HepG2 (cell line): ENCODE data around the gene KCTD14. TPM values are rescaled to one million over a fixed set of nuclear protein-coding genes. Genes with fewer than 3 reads are reported as not detected.

Experiments used
- ATF7-NPFF ChIP-seq: sonication (generic); formaldehyde crosslinking; IDR thresholded peaks from 2 replicates; pipeline ENCODE4 v1.8.1; 2023; ENCODE audit warnings: mild to moderate bottlenecking, low read depth, missing genetic modification reagents, moderate library complexity
- ERF ChIP-seq: IDR thresholded peaks from 2 replicates; pipeline ENCODE4 v1.6.1; 2018; ENCODE audit warnings: missing biosample characterization, missing genetic modification reagents
- HMGXB4 ChIP-seq, 2 experiments: sonication (generic) in 1 of 2; formaldehyde crosslinking in 1 of 2; IDR thresholded peaks; 2 replicates each; pipeline versions ENCODE4 v1.4.0 to v1.6.1; 2018 to 2020; ENCODE audit warnings: missing genetic modification reagents in 2 of 2, borderline replicate concordance in 1 of 2, low read depth in 1 of 2, mild to moderate bottlenecking in 1 of 2, missing biosample characterization in 1 of 2
- KIAA2018 ChIP-seq: sonication (generic); formaldehyde crosslinking; IDR thresholded peaks from 2 replicates; pipeline ENCODE4 v1.5.0; 2020; ENCODE audit warnings: mild to moderate bottlenecking, missing genetic modification reagents, borderline replicate concordance
- RARG ChIP-seq: sonication (generic); formaldehyde crosslinking; IDR thresholded peaks from 2 replicates; pipeline ENCODE4 v1.4.0; 2020; ENCODE audit warnings: low read depth, mild to moderate bottlenecking, missing genetic modification reagents
- REXO4 ChIP-seq: sonication (generic); formaldehyde crosslinking; IDR thresholded peaks from 2 replicates; pipeline ENCODE4 v1.8.0; 2022; ENCODE audit warnings: missing genetic modification reagents, mild to moderate bottlenecking, borderline replicate concordance
- SRY ChIP-seq: sonication (generic); formaldehyde crosslinking; IDR thresholded peaks from 2 replicates; pipeline ENCODE4 v1.8.0; 2022; ENCODE audit warnings: mild to moderate bottlenecking, missing genetic modification reagents
- STAT5B ChIP-seq: sonication (generic); formaldehyde crosslinking; IDR thresholded peaks from 2 replicates; pipeline ENCODE4 v1.4.0; 2020; ENCODE audit warnings: missing genetic modification reagents
- ZBTB3 ChIP-seq: sonication (generic); formaldehyde crosslinking; IDR thresholded peaks from 2 replicates; pipeline ENCODE4 v1.4.0; 2020; ENCODE audit warnings: low read depth, mild to moderate bottlenecking, moderate library complexity, missing genetic modification reagents, borderline replicate concordance
- ZNF296 ChIP-seq: sonication (generic); formaldehyde crosslinking; conservative IDR thresholded peaks from 2 replicates; pipeline ENCODE4 v1.5.0; 2020; ENCODE audit warnings: mild to moderate bottlenecking, missing genetic modification reagents
- ZNF382 ChIP-seq: sonication (generic); formaldehyde crosslinking; IDR thresholded peaks from 2 replicates; pipeline ENCODE4 v1.5.0; 2020; ENCODE audit warnings: missing genetic modification reagents, mild to moderate bottlenecking, borderline replicate concordance
- ZNF781 ChIP-seq: sonication (generic); formaldehyde crosslinking; IDR thresholded peaks from 2 replicates; pipeline ENCODE4 v1.5.1; 2020; ENCODE audit warnings: borderline replicate concordance, mild to moderate bottlenecking, missing genetic modification reagents; ENCODE audit errors: not compliant biosample characterization
- ZNF878 ChIP-seq: sonication (generic); formaldehyde crosslinking; IDR thresholded peaks from 2 replicates; pipeline ENCODE4 v1.8.1; 2023; ENCODE audit warnings: mild to moderate bottlenecking, missing genetic modification reagents, moderate library complexity
- polyA plus RNA-seq, 8 experiments: library from polyadenylated mRNA; depleted of rRNA in 3 of 8; stranded (reverse) in 7 of 8; unstranded in 1 of 8; fragments of >200 nt; fragmentation: Illumina TruSeq in 4 of 8; extraction: Trizol in 4 of 8; gene quantifications; 2 replicates each; pipeline versions ENCODE4 v1.2.1 to v1.2.3, GENCODE V29; 2011 to 2016; ENCODE audit warnings: low read depth in 4 of 8, missing spikeins in 1 of 8, mixed read lengths in 1 of 8; ENCODE audit not compliant: insufficient read depth in 1 of 8
- total RNA-seq, 5 experiments: library from RNA; depleted of rRNA; stranded (reverse); fragments of >200 nt; fragmentation: Illumina TruSeq; extraction: Trizol; gene quantifications; 2 replicates each; pipeline ENCODE4 v1.2.3, GENCODE V29; 2016; ENCODE audit warnings: low read depth in 1 of 5
- TF ChIP-seq, protein P1 (sequence below): sonication (generic); formaldehyde crosslinking; IDR thresholded peaks from 2 replicates; pipeline ENCODE4 v1.8.0; 2022; ENCODE audit warnings: mild to moderate bottlenecking, missing genetic modification reagents, moderate library complexity
- TF ChIP-seq, protein P2 (sequence below): sonication (generic); formaldehyde crosslinking; IDR thresholded peaks from 2 replicates; pipeline ENCODE4 v1.8.0; 2022; ENCODE audit warnings: mild to moderate bottlenecking, missing genetic modification reagents

KCTD14 gene
- total and polyA plus RNA-seq, 2 of the 13 experiments (the other 11 are each of a cell fraction or from before 2014, with no cell fraction given): 10.3 to 15.6 TPM

- TF ChIP-seq KIAA2018 (CRISPR knock-in tag) (no peak), ZNF382 (no peak), ZNF296 (CRISPR knock-in tag) (no peak), REXO4 (CRISPR knock-in tag) (no peak), SRY (CRISPR knock-in tag) (no peak), STAT5B (CRISPR knock-in tag) (no peak), ATF7-NPFF (no peak), ZBTB3 (CRISPR knock-in tag) (no peak), ERF (0 out of 2 replicates have a peak, but pooled peaks have one; percentile 16), ZNF878 (CRISPR knock-in tag) (no peak), ZNF781 (CRISPR knock-in tag) (no peak), HMGXB4 (CRISPR knock-in tag; IDR thresholded peaks at IDR 0.05; ENCODE audit: borderline replicate concordance in 1 of 2, low read depth in 1 of 2) (0 out of 4 replicates have a peak, but pooled peaks of 1 of the 2 experiments have one; percentile 26), RARG (CRISPR knock-in tag) (no peak)
- TF ChIP-seq, protein P1, sequence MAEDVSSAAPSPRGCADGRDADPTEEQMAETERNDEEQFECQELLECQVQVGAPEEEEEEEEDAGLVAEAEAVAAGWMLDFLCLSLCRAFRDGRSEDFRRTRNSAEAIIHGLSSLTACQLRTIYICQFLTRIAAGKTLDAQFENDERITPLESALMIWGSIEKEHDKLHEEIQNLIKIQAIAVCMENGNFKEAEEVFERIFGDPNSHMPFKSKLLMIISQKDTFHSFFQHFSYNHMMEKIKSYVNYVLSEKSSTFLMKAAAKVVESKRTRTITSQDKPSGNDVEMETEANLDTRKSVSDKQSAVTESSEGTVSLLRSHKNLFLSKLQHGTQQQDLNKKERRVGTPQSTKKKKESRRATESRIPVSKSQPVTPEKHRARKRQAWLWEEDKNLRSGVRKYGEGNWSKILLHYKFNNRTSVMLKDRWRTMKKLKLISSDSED (CRISPR knock-in tag): no peak
- TF ChIP-seq, protein P2, sequence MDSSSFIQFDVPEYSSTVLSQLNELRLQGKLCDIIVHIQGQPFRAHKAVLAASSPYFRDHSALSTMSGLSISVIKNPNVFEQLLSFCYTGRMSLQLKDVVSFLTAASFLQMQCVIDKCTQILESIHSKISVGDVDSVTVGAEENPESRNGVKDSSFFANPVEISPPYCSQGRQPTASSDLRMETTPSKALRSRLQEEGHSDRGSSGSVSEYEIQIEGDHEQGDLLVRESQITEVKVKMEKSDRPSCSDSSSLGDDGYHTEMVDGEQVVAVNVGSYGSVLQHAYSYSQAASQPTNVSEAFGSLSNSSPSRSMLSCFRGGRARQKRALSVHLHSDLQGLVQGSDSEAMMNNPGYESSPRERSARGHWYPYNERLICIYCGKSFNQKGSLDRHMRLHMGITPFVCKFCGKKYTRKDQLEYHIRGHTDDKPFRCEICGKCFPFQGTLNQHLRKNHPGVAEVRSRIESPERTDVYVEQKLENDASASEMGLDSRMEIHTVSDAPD (CRISPR knock-in tag): no peak
These were observed 11.5 kb upstream of the KCTD14 start (continued) for GRCh38 chr11:78034623-78035022.
